ENCODE data around the gene TARS3. TPM values are rescaled to one million over a fixed set of nuclear protein-coding genes. Genes with fewer than 3 reads are reported as not detected.

TARS3 gene
- total RNA-seq, 1 donor from 2014 or later: 21.2 TPM

DNA sequence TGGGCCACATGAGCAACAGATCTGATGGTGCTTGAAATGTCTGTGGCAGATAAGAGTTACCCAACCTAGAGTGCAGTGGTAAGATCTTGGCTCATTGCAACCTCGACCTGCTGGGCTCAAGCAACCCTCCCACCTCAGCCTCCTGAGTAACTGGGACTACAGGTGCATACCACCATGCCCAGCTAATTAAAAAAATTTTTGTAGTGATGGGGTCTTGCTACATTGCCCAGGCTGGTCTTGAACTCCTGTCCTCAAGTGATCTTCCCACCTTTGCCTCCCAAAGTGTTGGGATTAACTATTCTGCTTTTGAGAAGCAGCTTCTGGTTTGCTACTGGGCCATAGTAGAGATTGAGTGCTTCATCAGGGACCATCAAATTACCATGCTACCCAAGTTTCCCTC, 2.9 kb upstream of the TARS3 start:
- Mint-ChIP-seq H3K36me3 (peaks cover 1% of the 10 kb centered on the region), H3K27me3 (ENCODE audit: insufficient read depth, low read depth) (no peaks in the 10 kb centered on the region), H3K4me3 (no peak overlapping the region), H3K9me3 (no peaks in the 10 kb centered on the region), H3K4me1 (peaks cover 8% of the 10 kb centered on the region), H3K27ac (no peak overlapping the region)
- Histone ChIP-seq H3K4me3 (no peak overlapping the region), H3K27ac (no peak overlapping the region), H3K4me2 (no peak overlapping the region), H3K9ac (no peak overlapping the region), H3K79me2 (ENCODE audit: low read depth) (no peaks in the 10 kb centered on the region), H3K4me1 (peaks cover 5% of the 10 kb centered on the region), H3K27me3 (peaks cover 6% of the 10 kb centered on the region), H3F3A (ENCODE audit: low read depth) (peaks cover 8% of the 10 kb centered on the region), H3K9me3 (ENCODE audit: low read depth) (no peaks in the 10 kb centered on the region), H3K36me3 (no peaks in the 10 kb centered on the region), H2AFZ (replicated peaks) (no peak overlapping the region), H4K20me1 (ENCODE audit: low read depth) (no peaks in the 10 kb centered on the region)
- TF ChIP-seq, protein P1, sequence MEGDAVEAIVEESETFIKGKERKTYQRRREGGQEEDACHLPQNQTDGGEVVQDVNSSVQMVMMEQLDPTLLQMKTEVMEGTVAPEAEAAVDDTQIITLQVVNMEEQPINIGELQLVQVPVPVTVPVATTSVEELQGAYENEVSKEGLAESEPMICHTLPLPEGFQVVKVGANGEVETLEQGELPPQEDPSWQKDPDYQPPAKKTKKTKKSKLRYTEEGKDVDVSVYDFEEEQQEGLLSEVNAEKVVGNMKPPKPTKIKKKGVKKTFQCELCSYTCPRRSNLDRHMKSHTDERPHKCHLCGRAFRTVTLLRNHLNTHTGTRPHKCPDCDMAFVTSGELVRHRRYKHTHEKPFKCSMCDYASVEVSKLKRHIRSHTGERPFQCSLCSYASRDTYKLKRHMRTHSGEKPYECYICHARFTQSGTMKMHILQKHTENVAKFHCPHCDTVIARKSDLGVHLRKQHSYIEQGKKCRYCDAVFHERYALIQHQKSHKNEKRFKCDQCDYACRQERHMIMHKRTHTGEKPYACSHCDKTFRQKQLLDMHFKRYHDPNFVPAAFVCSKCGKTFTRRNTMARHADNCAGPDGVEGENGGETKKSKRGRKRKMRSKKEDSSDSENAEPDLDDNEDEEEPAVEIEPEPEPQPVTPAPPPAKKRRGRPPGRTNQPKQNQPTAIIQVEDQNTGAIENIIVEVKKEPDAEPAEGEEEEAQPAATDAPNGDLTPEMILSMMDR (IDR thresholded peaks at IDR 0.05): no peak
- no peak for TF ChIP-seq EZH2phosphoT487 (IDR thresholded peaks at IDR 0.05)
- no peak for TF ChIP-seq EZH2 (IDR thresholded peaks at IDR 0.05)
- no peak for DNase-seq (ENCODE audit: low spot score)

DNA sequence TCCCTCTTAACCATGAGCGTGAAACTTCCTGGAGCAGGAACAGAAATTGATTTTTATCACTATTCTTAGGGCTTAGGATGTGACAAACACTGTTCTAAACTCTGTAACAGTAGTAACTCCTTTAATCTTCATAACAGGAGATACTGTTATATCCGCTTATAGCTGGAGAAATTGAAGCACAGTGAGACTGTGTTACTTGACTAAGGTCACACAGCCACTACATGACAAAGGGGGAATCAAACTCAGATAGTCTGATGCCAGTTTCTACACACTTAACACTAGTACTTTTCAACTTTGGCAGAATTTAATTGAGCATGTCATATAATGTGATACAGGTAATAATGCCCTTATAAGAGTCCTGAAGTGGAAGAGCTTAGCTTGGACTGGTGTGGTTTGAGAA, 800 bp upstream of the TARS3 start:
- Histone ChIP-seq H3K27me3 (peaks cover 6% of the 10 kb centered on the region), H3K27ac (no peak overlapping the region), H3K4me2 (no peak overlapping the region), H3K9ac (no peak overlapping the region), H3K36me3 (no peaks in the 10 kb centered on the region), H3K79me2 (ENCODE audit: low read depth) (no peaks in the 10 kb centered on the region), H2AFZ (replicated peaks) (no peak overlapping the region), H3K4me1 (peaks cover 5% of the 10 kb centered on the region), H4K20me1 (ENCODE audit: low read depth) (no peaks in the 10 kb centered on the region), H3K4me3 (no peak overlapping the region), H3K9me3 (ENCODE audit: low read depth) (no peaks in the 10 kb centered on the region), H3F3A (ENCODE audit: low read depth) (peaks cover 8% of the 10 kb centered on the region)
- Mint-ChIP-seq H3K4me3 (peak overlapping the region; percentile 81), H3K27ac (no peak overlapping the region), H3K27me3 (ENCODE audit: insufficient read depth, low read depth) (no peaks in the 10 kb centered on the region), H3K36me3 (peaks cover 9% of the 10 kb centered on the region), H3K9me3 (no peaks in the 10 kb centered on the region), H3K4me1 (peaks cover 8% of the 10 kb centered on the region)
- DNase-seq (ENCODE audit: low spot score): no peak
- TF ChIP-seq EZH2 (IDR thresholded peaks at IDR 0.05) (no peak), EZH2phosphoT487 (IDR thresholded peaks at IDR 0.05) (no peak)
- TF ChIP-seq, protein P1 (IDR thresholded peaks at IDR 0.05): no peak

DNA sequence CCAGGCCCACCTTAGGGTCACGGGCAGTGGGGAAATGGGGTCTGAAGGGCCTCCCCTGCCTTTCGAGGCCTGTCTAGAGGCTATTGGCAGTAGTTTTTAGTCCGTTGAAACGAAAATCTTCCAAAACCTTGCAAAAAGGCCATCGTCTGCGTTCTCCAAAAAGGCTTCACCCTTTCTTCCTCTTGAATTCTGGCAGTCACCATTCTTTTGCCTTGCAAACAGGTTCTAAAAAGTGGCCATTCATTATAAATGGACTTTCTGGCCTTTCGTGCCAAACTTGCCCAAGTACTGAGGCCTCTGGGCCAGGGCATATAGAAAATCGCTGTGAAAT, 367 bp upstream of the TARS3 start:
- H3K79me2 ChIP-seq (ENCODE audit: low read depth): no peaks in the 10 kb centered on the region
- H2AFZ ChIP-seq (replicated peaks): no peak overlapping the region
- H3K27me3 ChIP-seq: peaks cover 6% of the 10 kb centered on the region
- DNase-seq (ENCODE audit: low spot score): no peak
- peaks cover 9% of the 10 kb centered on the region for H3K36me3 Mint-ChIP-seq
- H3K9me3 Mint-ChIP-seq: no peaks in the 10 kb centered on the region
- H3K4me3 ChIP-seq: no peak overlapping the region
- peak overlapping the region; percentile 81 for H3K4me3 Mint-ChIP-seq
- H4K20me1 ChIP-seq (ENCODE audit: low read depth): no peaks in the 10 kb centered on the region
- H3K9me3 ChIP-seq (ENCODE audit: low read depth): no peaks in the 10 kb centered on the region
- no peaks in the 10 kb centered on the region for H3K36me3 ChIP-seq
- H3K27ac ChIP-seq: no peak overlapping the region
- no peaks in the 10 kb centered on the region for H3K27me3 Mint-ChIP-seq (ENCODE audit: insufficient read depth, low read depth)
- peaks cover 8% of the 10 kb centered on the region for H3F3A ChIP-seq (ENCODE audit: low read depth)
- H3K4me1 ChIP-seq: peaks cover 5% of the 10 kb centered on the region
- no peak overlapping the region for H3K9ac ChIP-seq
- no peak overlapping the region for H3K27ac Mint-ChIP-seq
- TF ChIP-seq, protein P1 (IDR thresholded peaks at IDR 0.05): no peak
- no peak for TF ChIP-seq EZH2 (IDR thresholded peaks at IDR 0.05)
- TF ChIP-seq EZH2phosphoT487 (IDR thresholded peaks at IDR 0.05): no peak
- H3K4me1 Mint-ChIP-seq: peaks cover 8% of the 10 kb centered on the region
- H3K4me2 ChIP-seq: no peak overlapping the region
